ENCODE measurements around the gene ADAMTSL3.

Gene ADAMTSL3, protein sequence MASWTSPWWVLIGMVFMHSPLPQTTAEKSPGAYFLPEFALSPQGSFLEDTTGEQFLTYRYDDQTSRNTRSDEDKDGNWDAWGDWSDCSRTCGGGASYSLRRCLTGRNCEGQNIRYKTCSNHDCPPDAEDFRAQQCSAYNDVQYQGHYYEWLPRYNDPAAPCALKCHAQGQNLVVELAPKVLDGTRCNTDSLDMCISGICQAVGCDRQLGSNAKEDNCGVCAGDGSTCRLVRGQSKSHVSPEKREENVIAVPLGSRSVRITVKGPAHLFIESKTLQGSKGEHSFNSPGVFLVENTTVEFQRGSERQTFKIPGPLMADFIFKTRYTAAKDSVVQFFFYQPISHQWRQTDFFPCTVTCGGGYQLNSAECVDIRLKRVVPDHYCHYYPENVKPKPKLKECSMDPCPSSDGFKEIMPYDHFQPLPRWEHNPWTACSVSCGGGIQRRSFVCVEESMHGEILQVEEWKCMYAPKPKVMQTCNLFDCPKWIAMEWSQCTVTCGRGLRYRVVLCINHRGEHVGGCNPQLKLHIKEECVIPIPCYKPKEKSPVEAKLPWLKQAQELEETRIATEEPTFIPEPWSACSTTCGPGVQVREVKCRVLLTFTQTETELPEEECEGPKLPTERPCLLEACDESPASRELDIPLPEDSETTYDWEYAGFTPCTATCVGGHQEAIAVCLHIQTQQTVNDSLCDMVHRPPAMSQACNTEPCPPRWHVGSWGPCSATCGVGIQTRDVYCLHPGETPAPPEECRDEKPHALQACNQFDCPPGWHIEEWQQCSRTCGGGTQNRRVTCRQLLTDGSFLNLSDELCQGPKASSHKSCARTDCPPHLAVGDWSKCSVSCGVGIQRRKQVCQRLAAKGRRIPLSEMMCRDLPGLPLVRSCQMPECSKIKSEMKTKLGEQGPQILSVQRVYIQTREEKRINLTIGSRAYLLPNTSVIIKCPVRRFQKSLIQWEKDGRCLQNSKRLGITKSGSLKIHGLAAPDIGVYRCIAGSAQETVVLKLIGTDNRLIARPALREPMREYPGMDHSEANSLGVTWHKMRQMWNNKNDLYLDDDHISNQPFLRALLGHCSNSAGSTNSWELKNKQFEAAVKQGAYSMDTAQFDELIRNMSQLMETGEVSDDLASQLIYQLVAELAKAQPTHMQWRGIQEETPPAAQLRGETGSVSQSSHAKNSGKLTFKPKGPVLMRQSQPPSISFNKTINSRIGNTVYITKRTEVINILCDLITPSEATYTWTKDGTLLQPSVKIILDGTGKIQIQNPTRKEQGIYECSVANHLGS (N-terminal part only)
- total RNA-seq = 0 to 0.19 (median 0) reads per million in 3 experiments

DNA sequence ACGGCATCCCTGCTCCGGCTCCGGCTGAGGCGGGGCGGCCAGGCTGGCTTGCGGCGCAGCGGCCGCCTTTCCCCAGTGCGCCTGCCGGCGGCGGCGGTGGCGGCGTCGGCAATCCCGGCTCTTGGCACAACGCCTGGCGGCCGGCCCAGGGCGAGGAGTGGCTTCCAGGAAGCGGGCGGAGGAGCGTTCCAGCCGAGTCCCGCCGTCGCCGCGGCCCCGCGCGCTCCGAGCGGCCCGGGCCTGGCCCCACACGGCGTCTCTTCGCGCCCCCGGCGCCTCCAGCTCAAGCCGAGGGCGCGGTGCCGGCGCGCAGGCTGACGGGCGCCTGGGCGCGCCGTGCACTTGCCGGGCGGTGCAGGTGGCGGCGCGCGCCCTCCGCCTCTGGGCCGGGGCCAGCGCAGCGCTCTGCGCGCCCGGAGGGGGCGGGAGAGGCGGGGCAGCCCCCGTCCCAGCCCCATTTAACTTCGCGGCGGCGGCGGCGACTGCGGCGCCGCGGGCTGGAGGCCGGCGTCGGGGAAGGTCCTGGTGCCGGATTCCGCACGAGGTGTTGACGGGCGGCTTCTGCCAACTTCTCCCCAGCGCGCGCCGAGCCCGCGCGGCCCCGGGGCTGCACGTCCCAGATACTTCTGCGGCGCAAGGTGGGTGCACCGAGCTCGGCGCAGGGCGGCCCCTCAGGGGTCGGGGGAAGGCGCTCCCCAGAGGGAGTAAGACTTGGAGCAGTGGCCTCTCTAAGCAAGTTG lies at the start of gene ADAMTSL3:
ADAMTSL3 (plus strand) TSS at position 485 of the 740 bp plus-strand sequence. CDS start 1,639 bp downstream, outside the sequence.
- no peak for DNase-seq

DNA sequence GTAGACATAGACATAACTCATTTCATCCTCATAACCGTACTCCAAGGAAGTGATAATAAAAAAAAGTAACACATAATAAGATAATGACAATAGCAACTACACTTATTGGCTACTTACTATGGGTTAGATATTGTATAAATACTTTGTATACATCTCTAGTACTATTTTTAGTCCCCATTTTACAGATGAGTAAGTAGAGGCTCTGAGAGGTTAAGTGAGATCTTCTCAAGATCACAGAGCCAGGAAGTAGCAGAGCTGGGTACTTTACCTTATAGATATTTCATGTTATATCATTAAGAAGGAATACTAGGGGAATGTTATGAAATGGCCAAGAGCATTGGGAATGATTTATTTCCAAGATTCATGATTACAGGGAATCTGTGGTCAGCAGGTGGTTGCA lies 49.4 kb upstream of the ADAMTSL3 start:
- no peak for DNase-seq

DNA sequence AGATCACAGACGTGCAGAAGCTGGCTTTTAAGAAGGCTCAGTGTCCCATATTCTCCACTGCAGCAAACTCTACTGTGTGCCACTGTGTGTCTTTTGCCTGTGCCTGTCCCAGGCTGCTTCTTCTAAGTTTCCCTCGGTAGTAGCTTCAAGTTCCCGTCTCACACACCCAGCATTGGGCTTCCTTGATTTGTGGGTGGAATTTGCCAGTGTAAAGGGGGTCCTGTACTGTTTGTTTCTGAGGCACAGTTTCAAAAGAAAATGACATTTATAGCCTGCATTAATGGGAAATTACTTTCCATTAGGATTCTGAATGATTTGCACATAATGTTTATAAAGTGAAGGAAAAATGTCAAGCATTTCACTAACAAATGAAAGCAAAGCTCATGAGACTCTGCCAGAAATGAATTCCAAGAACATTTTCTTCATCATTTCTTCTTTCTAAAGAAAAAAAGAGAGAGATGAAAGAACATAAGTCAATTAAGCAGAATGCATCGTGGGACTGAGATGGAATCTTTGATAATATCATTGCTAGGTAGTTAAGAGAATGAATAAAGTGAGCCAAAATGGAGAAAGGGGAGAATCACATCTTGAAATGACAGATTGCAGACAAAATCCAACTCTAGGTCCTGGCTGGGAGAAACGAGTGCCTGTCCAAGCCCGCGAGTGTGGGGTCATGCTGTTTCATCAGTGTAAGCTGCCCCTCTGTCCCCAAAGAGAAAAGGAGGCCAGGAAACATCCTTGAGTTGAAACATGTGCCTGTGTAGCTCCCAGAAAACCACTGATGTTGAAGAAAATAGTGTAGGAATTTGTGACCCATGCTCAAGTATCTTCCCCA lies 48.6 kb upstream of the ADAMTSL3 start:
- no peak for DNase-seq

DNA sequence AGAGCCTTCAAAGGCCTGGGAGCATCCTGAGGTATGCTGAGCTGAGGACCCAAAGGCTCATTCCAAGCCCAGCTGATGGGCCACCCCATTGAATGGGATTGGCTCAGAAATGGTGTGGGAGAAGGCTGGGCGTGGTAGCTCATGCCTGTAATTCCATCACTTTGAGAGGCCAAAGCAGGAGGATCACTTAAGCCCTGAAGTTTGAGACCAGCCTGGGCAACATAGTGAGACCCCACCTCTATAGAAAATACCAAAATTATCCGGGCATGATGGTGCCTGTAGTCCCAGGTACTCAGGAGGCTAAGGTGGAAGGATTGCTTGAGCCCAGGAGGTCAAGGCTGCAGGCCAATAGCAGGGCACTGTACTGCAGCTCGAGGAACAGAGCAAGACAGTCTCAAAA lies 43.8 kb upstream of the ADAMTSL3 start:
- DNase-seq = no peak

DNA sequence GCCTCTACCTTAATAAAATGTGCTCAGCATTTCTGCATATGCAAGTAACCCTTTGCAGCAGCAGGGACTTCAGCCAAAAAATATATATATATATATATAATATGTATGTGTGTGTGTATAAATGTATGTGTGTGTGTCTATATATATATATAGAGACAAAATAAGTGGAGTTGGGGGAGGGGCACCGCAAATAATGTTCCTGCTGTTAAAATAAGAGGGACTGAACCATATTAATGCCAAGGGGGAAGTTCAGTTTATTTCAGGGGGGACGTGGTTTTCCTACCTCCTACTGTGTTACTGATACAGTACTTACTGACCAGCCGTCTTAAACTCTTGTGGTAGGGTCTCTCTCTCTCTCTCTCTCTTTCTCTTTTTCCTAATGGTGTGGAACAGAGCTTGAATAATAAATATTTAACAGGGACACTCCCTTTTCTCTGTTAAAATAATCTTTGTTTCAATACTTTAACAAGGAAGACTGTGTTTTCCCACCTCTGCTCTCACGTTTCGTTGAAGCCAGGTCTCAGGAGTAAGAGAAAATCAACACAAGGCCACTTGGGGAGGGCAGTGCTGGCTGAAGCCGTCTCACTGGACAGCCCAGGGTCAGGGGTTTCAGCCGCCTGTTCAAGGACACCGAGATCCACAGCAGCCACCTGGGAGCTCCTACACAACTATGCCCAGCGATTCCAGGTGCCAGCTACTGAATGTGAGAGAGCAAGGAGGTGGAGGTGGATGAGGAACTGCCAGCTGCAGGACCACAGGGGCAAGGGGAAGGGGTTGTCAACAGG lies 42.8 kb upstream of the ADAMTSL3 start:
- DNase-seq = no peak

DNA sequence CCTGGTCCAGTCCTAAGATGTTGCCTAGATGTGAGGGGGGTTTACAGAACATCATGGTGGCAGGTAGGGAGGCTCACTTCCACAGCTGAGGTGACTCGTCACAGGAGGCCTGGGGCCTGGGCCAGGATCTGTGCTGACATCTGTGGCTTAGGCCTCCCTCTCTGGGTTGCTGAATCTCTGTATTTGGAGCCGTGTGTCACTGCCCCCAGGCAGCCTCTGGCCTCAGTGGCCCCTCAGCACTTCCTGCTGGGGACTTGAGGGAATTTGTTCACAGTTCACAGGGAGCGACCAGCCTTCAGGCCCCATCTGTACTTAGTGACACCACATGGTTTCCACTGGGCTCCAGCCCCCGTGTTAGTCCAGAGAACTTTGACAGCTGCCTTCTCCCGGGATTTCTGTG lies 41.7 kb upstream of the ADAMTSL3 start:
- DNase-seq = no peak

DNA sequence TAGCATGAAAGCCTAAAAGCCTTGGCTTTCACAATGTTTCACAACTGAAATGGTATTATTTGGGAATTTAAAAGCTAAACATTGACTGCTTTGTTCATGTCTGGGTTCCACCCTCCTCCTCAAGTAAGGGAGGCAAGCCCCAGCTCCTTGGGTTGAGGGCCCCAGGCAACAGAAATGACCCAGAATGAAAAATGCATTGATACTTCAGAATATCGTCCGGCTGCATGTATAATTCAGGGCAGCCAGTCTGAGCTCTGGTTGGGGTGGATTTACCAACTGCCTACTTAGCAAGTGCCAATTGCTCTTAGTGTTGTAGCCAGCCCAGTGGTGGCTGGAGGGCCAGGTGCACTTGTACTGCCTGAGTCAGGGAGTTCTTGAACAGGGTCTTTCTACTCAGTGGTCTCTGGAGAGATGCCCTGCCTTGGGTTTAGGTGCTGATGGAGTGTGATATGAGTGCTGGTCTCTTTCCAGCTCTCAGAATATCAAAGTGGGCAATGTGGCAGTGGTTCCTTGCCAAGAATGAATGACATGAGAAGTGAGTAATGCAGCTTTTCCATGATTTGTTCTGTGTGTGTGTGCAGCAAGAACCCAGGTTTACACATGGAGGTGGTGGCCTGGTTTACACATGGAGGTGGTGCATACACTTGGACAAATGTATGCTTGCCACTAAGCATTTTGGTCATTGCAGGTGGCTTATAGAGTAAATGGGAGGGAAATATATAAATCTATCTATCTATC lies 40.9 kb upstream of the ADAMTSL3 start:
- DNase-seq = no peak

DNA sequence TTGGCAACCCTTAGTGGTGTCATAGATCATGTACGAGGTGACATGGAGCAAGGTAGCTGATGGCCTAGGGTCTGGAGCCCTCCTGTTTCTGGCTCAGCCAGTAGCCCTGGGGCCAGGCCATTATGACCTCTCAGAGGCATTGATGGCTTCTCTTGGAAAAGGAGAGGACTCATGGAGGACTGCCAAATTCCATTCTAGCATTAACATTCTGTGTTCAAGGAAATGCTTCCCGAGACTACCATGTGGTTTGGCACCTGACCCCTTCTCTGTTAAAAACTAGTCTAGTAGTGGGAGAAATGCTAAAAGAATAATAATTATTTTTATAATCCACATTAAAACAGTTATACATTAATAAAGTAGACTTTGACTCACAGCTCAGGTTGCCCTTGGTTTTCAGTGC lies 40.2 kb upstream of the ADAMTSL3 start:
- DNase-seq = no peak

DNA sequence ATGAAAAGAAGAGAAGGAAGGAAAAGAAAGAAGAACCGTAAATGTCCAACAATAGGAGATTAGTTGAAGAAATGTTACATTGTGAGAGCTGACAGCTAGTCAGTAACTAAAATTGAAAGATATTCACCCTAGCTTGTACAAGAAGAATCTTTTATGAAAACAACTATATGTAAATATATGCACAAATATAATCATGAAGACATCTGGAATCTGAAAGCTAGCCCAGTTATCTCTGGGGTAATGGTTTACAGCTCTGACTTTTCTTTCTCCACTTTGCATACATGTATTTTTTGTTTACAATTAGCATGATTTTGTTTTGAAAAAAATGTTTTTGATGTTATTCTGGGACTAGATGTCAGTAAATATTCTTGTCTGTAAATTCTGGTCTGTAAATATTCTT lies 37.1 kb upstream of the ADAMTSL3 start:
- no peak for DNase-seq

DNA sequence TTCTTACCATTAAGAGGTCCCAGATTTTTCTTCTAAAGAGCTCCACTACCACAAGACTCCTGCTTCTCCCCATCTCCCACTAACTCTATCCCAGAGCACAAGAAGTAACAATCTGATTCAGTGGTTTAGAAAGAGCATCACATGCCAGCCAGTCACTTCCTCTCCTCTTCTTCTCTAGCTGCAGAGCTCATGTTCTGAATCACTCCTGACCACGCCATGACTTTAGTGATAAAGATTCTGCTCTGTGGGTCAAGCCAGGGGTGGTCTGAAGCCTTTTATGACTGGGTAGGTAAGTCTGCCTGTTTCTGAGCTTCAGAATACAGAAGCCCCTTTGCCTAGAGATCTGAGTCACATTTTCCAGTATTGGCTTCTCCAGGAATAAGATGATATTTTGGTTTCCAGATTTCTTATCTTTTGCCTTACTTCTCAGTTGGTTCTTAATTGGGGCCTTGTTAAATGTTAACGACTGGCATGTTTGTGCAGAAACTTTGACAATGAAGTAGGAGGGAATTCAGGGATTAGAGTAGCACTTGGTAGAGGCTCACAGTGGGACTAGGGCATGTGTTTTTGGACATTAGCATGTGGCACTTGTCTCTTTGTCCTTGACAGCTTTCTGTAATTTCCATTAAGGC lies 27.6 kb upstream of the ADAMTSL3 start:
- no peak for DNase-seq

DNA sequence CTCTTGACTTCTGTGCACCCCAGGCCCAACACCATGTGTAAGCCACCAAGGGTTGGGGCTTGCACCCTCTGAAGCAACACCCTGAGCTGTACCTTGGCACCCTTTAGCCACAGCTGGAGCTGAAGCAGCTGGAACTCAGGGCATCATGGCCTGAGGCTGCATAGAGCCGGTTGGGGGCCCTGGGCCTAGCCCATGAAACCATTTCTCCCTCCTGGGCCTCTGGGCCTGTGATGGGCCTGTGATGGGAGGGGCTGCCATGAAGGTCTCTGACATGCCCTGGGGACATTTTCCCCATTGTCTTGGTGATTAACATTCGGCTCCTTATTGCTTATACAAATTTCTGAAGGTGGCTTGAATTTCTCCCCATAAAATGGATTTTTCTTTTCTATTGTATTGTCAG lies 22.4 kb upstream of the ADAMTSL3 start:
- no peak for DNase-seq

DNA sequence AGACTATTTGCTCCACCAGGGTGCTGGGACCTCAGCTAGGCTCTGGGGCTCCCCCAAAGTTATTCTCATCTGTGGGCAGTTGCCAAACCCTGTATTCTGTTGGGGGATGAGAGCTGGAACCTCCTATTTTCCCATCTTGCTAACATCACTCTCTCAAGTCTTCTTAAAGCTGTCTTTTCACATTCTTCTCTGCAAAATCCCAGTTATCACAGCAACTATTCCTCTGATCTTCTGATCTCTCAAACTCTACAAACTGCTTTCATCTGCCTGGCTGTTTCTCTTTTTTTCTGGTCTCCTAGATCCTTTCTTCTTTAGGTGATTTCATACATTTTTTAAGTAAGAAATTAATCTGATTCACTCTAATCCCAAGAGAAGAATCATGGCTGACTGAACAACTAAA lies 10.7 kb upstream of the ADAMTSL3 start:
- DNase-seq = no peak

DNA sequence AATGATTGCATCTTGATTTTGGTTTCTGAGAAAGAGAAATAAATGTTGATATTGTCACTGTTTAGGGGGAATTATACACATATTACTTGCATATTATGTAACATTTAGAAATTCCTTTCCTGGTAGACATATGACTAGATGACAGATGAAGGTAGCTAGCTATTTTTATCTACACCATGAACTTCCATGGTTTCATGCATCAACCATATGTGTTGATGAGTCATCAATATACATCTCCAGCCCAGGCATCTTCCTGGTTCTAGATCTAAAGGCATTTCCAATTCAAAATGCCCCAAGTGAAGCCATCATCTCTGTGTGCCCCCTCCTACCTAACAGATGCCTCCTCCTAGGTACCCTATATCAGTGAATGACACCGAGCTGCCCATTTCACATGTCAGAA lies 9.5 kb upstream of the ADAMTSL3 start:
- DNase-seq = no peak

DNA sequence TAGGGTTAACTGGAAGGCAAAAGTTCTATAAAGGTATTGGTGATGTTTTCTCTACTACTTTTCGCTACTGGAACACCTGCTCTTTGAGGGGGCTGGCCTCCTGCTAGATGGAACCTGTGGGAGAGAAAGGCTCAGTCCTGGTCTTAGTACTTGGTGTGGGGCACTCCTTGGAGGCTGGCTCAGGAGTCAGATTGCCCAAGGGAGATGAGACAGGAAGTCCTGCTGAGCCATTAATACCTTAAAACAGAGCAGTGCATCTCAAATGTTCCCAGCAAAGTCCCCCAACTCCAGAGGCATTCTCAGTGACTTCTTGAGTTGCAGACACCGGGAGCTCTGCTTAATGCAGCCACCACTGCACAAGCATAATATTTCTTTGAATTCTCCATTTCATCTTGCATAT lies 3.1 kb upstream of the ADAMTSL3 start:
- no peak for DNase-seq

DNA sequence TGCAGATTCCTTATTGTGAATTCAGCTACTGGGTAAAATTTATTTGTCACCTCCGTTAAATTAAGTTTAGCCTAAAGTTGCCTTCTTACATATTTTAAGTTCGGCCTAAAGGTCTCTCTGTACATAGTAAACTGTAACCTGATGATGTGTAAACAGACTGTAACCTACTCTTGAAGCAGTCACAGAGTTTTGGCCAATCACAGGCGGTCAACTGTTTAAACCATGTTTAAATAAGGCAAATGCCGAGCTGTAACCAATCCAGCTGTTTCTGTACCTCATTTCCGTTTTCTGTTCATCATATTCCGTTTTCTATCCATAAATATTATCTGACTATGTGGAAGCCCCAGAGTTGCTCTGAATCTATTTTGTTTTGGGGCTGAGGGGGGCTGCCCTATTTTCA lies 2.4 kb upstream of the ADAMTSL3 start:
- DNase-seq = no peak

DNA sequence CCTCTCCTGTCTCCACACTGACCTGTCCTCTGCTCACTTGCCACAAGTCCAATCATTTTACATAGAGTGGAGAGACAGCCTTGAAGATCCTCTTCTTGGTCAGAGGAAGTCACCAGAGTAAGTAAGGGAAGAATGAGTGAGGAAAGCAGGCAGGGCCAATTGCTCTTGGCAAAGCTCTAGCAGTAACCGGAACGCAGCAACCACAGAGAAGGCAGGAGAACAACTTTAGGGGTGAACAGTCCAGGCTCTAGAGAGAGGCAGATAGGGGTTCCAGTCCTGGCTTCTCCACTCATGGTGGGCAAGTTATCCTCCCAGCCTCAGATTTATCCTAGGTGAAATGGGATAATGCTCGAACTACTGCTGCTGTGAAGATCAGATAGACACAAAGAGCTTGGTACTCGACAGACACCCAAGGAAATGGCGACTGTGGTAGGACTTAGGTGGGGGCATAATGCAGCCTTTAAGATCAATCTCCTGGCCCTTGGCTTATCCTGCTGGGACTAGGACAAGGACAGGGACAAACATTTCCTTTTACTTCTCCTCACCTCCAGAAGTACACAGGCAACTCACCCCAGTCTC lies 1.2 kb upstream of the ADAMTSL3 start:
- no peak for DNase-seq

DNA sequence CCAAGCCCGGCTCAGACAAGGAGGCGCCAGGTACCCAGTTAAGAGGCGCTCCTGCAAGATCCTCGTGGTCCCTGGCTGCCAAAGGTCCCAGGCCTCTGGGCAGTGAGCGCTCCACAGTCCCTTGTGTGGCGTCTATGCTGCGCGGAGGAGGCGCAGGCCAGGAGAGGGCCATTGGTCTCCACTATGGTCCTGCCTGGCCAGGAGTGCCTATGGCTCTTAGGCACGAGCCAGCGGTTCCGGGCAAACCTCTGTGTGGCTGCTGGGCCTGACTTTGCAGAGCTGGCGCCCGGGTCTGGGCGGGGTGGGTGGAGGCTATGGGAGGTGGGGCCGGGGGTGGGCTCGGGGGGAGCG lies 660 bp upstream of the ADAMTSL3 start:
- DNase-seq = no peak

DNA sequence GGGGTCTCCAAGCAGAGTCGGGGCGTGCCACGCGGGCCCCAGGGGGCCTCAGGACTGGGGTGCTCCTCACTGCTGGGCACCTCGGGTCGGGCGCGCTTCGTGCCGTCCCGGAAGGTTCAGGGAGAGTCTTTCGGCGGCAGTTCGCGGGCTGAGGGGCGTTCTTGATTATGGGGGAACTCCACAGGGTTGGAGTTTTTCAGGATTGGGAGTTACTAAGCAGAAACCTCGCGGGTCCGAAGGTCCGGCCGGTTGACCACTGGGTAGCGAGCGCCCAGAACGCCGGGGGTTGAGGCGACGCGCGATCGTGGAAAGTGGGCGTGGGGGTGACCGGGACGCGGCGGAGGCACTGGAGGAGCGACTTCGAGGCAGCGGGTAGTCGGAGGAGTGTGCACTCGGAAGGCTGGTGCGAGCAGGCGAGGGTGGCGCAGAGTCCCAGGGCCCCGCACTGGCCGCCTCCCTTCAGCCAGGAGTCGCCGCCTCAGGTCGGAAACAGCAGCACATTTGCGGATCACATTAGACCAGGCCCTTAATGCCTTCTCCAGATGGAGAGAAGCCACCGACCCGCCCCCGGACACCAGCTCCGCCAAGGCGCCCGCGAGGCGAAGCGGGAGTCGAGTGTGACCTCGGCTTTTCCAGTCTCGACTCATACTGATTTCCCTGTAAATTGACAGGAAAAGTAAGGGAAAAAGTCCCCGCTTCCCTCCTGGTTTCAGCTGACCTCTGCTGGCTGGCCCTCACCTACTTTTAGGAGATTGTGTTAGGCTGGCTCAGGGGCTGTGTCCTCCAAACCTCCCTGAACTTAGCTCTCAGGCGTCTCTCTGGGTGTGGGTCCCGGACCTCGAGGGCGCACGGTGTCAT lies 685 bp downstream of the ADAMTSL3 start:
- DNase-seq = no peak
